Epithelial cell of esophagus (primary cell): ENCODE results near the gene DIAPH3.

Experiments
- DNase-seq: peaks from one replicate; pipeline ENCODE4 v3.0.0; 2010; ENCODE audit warnings: low read depth
- H3K4me3 ChIP-seq: 2 replicates; pipeline ENCODE4 v1.5.1; 2011; ENCODE audit warnings: mild to moderate bottlenecking, low read length, control low read depth
- TF ChIP-seq, protein P1 (sequence below): IDR thresholded peaks from 2 replicates; pipeline ENCODE4 v1.5.1; 2011; ENCODE audit warnings: low read depth, mild to moderate bottlenecking, low read length, control low read depth, inconsistent platforms; ENCODE audit not compliant: insufficient read depth; ENCODE audit errors: missing control alignments

The DIAPH3 gene

DNA sequence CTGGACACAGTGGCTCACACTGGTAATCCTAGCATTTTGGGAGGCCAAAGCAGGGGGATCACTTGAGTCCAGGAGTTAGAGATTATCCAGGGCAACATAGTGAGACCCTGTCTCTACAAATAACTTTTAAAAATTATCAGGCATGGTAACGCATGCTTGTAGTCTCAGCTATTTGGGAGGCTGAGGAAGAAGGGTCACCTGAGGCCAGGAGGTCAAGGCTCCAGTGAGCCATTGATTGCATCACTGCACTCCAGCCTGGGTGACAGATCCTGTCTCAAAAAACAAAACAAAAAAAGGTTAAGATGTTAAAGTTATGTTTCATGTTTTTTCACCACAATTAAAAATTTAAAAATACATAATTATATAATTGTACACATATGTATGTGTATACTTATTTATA is 19.2 kb upstream of the DIAPH3 start:
- TF ChIP-seq, protein P1, sequence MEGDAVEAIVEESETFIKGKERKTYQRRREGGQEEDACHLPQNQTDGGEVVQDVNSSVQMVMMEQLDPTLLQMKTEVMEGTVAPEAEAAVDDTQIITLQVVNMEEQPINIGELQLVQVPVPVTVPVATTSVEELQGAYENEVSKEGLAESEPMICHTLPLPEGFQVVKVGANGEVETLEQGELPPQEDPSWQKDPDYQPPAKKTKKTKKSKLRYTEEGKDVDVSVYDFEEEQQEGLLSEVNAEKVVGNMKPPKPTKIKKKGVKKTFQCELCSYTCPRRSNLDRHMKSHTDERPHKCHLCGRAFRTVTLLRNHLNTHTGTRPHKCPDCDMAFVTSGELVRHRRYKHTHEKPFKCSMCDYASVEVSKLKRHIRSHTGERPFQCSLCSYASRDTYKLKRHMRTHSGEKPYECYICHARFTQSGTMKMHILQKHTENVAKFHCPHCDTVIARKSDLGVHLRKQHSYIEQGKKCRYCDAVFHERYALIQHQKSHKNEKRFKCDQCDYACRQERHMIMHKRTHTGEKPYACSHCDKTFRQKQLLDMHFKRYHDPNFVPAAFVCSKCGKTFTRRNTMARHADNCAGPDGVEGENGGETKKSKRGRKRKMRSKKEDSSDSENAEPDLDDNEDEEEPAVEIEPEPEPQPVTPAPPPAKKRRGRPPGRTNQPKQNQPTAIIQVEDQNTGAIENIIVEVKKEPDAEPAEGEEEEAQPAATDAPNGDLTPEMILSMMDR = no peak
- no peak overlapping the region for H3K4me3 ChIP-seq
- no peak for DNase-seq

DNA sequence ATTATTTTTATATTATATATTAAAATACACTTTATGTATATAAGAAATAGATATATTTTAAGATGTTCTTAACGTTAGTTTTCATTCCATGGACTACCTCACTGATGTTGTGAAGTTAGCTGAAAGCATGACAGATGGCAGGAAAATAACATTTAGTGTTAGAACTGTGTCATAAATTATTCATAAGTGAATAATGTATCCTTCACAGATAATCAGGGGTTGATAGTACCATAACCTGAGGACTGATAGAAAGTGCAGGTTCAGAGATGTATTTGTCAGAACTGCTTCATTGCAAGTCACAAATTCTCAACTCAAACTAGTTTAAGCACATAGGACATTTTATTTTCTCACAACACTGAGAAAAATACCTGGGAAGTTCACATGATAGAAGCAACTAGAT is 14.6 kb upstream of the DIAPH3 start:
- TF ChIP-seq, protein P1 = no peak
- H3K4me3 ChIP-seq = no peak overlapping the region
- no peak for DNase-seq

DNA sequence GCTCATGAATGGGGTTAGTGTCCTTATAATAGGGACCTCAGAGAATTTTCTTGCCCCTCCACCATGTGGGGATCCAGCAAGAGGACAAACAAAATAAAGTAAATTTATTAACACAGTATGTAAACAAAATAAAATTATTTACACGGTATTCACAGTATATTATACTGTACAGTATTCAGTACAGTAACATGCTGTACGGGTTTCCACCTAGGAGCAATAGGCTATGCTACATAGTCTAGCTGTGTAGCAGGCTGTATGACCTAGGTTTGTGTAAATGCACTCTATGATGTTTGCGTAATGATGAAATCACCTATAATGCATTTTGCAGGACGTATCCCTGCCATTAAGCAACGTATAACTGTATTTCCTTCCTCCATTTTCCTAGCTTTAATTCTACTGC is 11.8 kb upstream of the DIAPH3 start:
- DNase-seq = no peak
- TF ChIP-seq, protein P1 = no peak
- no peak overlapping the region for H3K4me3 ChIP-seq

DNA sequence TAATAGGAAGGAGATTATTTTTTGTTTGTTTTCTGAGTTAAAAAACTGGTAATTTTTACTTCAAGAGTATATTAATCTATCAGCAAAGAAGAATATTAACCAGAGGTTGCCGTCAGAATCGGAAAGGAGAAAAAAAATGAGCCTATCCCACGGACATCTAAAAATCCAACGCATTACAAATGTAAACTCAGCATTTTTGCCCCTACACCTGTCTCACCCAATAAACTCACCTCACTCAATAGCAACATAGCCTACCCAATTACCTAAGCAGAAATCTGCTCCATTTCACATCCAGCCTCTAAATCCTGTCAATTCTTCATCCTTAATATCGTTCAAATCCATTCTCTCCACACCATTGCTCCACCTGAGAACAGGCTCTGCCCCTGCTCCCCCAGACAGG is 10.4 kb upstream of the DIAPH3 start:
- TF ChIP-seq, protein P1 = no peak
- no peak overlapping the region for H3K4me3 ChIP-seq
- DNase-seq = no peak

DNA sequence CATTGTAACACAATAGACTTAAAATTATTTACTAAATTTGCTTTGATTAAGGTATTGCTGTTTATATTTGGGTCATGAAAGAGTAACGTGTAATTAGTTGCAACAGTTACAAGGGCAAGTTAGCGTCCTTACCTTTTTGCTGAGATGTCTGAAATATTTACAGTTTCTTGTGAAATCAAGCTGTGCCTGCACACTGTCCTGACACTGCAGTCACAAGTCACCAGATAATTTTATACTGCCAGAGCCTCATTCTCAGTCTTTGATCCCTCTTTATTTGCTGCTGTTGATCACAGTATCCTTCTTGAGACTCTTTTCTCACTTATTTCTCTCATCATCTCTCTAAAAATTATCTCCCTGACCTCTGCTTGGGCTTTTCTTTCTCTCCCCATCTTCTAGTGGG is 8.4 kb upstream of the DIAPH3 start:
- no peak for DNase-seq
- H3K4me3 ChIP-seq = no peak overlapping the region
- TF ChIP-seq, protein P1 = no peak

DNA sequence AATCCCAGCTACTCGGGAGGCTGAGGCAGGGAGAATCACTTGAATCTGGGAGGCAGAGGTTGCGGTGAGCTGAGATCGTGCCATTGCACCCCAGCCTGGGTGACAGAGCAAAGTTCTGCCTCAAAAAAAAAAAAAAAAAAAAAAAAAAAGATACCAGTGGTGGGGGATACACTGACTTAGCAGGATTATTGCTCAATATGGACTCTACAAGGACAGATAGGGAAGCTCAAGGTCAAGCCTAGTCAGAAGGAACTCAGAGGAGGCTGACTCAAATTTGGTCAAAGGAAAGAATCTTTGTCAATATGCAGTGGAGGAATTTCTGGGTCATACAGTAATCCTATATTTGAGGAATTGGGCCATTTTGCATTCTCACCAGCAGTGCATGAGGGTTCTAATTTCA is 6.7 kb upstream of the DIAPH3 start:
- no peak for DNase-seq
- TF ChIP-seq, protein P1 = no peak
- no peak overlapping the region for H3K4me3 ChIP-seq

DNA sequence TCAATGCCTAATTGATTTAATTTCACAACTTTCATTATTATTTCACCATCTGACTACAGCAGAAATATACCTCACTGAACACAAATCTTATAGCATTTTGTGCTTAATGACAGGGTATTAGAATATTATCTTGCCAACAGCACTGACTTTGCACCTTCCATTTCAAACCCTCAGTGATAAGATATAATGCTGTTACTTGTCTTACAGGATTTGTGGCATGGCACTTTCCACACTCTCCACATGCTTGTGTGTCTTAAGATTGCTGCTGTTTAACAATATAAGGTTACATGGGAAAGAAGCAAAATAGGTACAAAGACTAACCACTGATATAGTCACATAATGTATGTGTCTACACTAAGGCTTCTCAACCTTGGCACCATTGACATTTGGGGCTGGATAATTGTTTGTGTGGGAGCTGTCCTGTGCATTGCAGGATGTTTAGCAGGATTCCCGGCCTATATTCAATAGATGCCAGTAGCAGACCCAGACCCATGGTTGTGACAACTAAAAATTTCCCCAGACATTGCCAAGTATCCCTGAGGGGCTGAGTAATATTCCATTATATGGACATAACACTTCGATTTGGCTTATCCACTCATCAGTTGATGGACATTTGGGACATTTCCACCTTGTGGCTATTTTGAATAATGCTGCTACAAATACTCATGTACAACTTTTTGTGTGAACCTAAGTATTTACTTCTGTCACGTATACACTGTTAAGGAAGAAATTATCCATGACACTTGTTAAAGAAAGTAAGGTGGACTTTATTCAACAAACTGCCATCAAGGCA is 5.7 kb upstream of the DIAPH3 start:
- no peak overlapping the region for H3K4me3 ChIP-seq
- no peak for DNase-seq
- TF ChIP-seq, protein P1 = no peak
